Activated CD4-positive, alpha-beta T cell treated with anti-CD3 and anti-CD28 coated beads, Interleukin-2, amount 50 U/mL, for 24 hours (primary cell): ENCODE measurements around the gene GHDC.
"Not testable (repeated sequence)": the region's sequence is repeated elsewhere in the genome, so short reads cannot be mapped to it uniquely, and the experiment has no call there.

ENCODE experiments used
- DNase-seq, 2 donors: peaks; one replicate each; pipeline ENCODE4 v3.0.0-alpha.2; 2020; ENCODE audit warnings: low read depth in 1 of 2, low spot score in 1 of 2

The GHDC gene

DNA sequence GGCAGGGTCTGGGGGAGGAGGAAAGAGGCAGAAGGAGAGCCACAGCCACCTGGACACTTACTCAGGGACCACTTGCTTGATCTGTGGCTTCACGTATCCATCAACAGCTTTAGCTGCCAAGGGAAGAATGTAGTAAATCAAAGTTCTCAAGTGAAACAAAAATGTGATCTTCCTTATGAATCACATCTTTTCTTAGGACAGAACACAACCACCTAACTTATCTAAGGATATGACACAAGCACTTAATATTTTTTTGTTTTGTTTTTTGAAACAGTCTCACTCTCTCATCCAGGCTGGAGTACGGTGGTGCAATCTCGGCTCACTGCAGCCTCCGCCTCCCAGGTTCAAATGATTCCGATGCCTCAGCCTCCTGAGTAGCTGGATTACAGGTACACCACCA lies 8.4 kb upstream of the GHDC start:
- DNase-seq, result no peak

DNA sequence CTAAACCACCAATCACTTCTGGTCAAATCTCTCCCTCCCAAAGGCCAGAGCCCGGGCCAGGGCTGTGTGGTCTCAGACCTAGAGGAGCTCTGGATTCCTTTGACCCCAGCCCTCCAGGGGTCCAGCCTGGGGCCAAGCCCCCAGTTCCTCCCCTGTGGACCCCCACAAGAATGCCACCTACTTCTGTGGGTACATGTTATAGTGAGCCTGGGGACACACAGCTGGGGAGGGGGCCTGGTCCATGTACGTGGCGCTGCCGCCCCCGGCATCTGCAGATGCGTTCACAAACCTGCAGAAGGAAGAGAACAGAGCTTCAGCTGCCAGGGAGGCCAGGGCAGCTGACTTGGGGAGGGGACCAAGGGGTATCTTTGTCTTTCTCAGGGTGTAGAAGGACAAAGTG lies 7.9 kb upstream of the GHDC start:
- no peak for DNase-seq

DNA sequence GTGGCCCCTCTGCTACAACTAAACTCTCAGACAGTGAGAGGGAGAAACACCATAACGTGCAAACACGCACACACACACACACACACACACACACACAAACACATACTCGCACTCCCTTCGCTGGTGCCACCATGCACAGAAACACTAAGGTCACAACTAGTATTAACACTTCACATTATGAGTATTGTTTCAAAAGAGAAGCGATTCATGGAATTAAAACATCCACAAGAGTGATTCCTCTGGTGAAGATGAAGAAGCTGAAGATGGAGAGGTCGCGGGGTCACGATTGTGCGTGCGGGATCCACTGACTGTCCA lies 7.1 kb upstream of the GHDC start:
- no peak for DNase-seq

DNA sequence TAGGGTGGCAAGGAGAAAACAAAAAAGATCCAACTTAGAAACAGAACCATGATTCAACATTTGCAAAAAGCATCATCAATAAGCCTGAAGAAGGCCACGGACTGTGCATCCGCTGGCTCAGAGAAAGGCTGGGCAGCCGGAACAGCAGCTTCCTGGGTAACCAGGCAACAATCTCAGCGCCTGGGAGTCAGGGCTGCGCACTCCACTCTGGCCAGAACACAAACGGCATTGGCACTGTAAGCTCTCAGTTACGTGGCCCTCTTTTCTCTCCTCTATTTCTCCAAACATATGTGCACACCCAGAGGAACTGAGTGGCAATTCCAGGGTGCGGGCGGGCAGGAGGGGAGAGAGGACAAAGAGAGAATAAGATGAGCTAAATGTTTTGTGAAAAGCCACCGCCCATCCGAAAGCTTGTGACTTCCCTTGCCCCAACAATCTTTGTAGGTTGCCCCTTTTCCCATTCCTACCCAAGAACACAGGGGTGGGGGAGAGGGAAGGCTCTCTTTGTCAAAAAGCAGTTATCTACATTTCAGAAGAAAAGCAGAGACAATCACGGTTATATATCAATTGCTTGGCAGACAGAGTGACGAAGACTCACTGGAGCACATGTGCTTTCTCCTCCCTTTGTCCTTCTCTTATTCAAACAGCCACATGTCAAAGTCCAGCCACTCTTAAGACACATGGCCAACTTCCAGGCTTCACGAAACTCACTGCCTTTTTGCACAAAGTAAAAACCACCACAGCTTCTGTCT lies 6.6 kb upstream of the GHDC start:
- no peak for DNase-seq

DNA sequence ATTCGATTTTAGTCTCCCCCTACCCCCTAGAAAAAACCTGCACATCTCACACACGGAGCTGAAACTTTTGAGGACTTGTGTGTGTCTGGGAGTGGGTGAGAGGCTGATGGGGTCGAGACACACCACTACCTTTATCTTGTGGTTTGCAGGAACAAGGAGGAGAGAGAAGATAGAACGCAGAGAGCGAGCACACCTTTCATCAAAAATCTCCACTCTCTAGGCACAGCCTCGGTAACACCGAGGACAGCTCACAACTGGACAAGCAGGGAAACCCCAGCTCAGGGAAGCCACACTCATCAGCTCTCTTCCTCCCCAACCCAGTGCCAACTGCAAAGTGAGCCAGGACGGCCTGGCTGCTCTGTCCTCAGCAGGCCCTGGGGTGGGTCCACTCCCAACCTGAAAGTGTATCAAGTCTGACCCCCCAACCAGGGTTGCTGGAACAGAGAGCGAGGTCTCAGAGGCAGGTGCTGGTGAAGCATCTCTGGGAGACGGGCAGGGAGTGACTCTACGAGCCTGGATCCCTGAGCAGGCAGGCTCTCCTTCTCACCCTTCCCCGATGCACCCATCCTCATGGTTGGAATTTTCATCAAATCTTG lies 5.2 kb upstream of the GHDC start:
- DNase-seq, result no peak

DNA sequence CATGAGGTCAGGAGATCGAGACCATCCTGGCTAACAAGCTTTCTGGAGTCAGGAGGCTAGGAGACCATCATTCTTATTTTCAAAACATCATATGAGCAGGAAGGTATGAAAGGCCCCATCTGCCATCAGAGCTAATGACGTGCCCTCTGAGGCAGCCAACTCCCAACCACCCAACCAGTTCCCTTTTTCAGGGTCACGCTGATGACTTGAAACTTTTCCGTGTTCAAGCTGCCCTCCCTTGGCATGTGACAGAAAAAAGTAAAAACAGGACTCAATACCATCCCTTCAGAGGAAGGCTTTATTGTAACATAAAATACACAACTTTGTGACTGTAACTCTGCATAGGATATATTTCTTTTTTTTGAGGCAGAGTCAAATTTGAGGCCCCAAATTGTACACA lies 4.6 kb upstream of the GHDC start:
- DNase-seq, result no peak

DNA sequence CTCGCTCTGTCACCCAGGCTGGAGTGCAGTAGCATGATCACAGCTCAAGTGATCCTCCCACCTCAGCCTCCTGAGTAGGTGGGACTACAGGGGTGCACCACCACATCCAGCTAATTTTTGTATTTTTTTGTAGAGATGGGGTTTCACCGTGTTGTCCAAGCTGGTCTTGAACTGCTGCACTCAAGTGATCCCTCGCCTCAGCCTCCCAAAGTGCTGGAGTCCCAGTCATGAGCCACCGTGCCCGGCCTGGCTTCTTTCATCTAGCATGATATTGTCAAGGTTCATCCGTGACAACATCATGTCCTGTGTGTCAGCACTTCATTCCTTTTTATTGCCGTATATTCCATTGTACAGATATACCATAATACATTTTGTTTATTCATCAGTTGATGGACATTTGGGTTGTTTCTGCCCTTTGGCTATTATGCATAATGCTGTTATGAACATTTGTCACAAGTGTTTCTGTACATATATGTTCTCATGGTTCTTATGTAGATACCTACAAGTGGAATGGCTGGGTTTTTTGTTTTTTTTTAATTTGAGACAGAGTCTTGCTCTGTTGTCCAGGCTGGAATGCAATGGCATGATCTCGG lies 3.4 kb upstream of the GHDC start:
- DNase-seq, result no peak

DNA sequence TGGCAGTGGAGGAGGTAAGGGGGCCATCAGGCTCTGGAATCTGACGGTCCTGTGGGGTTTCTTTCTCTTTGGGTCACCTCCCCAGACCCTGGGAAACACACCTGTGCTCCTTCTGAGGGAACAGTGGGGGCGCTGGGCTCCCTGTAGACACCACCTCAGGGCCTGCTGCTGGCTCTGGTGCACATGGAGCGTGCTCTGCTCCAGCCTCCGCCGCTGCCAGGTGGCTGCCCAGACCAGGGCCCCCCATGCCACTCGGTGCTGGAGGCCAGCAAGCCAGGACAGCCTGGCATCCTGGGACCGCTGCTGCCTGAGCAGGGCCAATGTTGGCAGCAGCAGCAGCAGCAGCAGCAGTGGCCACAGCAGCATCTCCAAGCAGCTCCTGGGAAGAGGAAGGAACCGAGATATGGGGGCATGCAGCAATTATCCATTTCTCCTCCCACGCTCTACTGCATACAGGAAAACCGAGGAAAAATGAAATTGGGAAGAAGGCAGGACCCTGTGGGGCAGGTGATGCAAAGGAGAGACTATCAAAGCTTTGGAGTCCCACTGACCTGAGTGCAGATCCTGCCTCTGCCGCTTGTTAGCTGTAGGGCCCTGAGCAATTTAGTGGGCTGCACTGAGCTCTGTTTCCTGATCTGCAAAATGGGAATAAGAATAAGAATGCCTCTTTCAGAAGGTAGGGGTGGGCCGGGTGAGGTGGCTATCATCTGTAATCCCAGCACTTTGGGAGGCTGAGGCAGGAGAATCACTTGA lies 902 bp downstream of the GHDC start:
- DNase-seq, result no peak

DNA sequence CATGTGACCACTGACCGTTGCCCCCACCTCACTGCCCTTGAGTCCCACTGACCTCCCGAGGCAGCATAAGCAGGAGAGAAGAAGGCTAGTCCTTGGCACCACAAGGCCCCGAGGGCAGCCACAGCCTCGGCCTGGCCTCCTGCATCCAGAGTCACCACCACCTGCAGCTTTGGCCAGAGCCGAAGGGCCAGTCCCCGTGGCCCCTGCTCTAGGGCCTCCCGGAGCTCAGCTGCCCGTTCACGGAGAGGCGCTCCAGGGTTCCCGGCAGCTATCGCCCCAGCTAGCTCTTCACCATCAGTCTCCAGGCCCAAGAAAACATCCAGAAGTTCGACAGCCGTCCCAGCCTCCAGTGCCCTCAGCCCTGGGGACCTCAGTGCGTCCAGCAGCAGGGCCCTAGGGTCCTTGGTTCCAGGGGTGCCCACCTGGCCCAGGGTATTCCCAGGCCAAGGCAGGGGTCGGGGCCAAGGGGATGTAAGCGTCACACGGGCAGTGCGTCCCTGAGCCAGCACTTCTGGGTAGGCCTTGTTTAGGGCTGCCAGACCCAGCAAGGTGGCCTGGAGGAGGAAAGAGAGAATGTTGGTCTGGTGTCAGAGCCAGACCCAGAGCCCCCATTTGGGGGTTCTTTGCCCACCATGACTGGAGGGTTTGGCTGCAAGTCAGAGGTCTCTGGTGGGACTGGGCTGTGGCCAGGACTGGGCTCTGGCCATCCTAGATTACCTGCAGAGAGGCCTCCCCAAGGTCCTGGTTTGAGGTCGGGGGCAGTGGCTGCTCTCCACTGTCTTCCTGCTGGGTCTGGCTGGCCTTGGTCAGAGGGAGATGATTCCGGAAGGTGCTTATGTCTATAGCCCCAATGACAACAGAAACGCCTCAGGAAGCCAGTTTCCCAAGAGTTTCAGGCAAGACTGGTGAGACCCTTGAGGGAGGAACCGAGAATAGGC lies 1.8 kb downstream of the GHDC start:
- no peak for DNase-seq

DNA sequence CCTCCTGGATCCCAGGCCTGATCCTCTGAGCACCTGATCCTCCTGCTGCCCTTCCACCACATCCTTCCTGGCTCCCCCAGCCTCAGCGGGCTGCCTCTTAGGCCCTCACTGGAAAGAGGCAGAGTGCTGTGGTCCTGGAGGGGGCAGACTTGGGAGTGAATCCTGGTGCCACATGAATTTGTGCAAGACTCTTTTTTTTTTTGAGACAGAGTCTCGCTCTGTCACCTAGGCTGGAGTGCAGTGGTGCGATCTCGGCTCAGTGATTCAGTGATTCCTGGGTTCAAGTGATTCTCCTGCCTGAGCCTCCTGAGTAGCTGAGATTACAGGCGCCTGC lies 3.1 kb downstream of the GHDC start:
- no peak for DNase-seq

DNA sequence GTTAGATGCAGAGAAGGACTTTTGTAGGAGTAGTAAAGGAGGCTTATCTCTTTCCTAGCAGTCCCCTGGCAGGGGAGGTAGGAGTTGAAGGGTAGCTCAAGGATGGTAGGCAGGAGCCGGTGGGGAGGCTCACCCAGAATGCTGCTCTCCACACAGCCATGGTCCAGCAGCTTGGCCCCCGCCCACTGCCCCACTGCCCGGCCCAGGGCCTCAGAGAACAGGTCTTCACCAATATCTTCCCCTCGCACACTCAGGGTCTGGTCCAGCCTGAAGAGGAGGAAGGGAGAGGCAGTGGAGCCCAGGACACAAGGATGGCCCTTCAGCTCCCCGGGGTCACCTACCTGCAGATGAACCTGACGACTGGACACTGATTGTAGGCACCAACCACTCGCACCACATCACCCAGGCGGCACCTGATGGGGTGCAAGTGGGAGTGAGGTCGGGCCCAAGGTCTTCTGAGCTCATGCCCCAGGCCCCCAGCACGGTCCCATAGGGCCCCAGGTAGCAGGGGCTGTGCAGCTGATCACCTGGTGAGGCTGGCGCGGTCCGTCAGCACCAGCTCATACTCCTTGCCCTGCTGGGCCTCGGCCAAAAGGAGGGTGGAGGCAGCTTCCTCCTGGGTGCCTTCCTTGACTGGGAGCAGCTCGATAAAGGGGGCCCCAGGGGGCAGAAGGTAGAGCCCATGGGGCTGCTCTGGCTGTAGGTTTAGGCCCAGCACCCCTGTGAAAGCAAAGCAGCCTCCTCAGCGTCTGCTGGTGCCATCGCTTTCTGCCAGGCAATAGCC lies 3.6 kb downstream of the GHDC start:
- no peak for DNase-seq

DNA sequence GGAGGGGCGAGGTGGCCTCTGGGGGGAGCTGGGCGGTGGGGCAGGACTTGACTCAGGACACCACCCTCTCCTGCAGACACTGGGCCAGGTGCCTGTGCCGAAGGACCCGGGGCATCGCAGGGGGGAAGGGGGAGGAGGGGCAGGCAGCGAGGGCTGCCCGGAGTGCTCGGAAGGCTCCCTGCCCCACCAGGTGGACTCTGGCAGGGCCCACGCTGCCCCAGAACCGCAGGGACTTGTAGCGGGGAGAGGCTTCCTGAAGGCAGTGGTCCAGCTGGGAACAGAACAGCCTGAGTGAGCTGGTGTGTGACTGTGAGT lies 4.7 kb downstream of the GHDC start:
- DNase-seq, result no peak

DNA sequence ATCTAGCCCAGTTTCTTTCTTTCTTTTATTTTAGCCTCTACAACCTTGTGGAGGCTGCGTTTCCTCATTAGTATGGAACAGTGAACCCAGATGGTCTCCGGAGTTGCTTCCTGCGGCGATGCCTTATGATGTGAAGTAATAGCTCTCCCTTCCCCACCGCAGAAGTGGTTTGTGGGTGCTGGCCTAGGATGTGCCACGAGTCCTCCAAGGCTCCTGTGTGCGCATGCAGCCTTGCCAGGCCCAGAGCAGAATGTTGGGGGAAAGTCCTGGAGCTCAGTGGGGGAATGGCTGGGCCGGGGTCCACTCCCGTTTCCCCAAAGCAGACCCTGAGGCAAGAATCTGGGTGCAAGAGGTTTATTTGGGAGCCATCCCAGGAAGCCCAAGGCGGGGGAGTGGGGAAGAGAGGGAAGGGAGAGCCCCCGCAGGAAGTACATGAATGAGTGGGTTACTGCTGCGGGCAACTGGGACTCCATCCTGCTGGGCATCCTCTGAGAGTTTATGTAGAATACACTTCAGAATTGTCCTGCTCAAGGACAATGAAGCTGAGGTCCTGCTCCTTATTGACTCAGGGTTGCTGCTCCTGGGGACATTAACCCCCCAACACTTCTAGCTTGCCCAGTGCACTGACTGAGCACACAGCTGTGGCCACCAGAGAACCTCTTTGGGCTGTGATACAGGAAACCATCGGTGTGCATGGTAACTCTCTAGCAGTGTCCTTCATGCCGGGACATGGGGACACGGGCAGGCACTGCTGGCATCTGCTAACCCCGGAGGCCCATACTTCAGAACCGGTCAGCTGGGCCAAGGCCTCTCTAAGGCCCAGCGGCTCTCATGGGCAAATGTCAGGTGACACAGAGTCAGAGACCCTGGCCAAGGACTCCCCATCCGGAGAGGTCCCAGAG lies 5.3 kb downstream of the GHDC start:
- DNase-seq, result no peak

DNA sequence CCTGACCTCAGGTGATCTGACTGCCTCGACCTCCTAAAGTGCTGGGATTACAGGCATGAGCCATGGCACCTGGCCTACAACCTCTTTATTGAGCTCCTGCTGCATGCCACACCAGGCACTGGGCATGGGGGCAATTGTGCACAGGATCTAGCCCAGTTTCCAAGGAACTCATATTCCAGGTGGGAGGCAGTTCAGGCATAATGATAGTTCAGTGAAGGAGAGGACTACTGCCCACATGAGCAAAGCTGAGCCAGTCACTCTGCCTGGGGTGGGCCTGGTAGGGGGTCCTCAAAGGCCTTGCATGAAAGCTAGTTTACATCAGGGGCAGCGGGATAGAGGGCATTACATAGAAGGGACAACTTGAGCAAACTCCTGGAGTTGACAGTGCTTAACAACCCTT lies 6.5 kb downstream of the GHDC start:
- no peak for DNase-seq

DNA sequence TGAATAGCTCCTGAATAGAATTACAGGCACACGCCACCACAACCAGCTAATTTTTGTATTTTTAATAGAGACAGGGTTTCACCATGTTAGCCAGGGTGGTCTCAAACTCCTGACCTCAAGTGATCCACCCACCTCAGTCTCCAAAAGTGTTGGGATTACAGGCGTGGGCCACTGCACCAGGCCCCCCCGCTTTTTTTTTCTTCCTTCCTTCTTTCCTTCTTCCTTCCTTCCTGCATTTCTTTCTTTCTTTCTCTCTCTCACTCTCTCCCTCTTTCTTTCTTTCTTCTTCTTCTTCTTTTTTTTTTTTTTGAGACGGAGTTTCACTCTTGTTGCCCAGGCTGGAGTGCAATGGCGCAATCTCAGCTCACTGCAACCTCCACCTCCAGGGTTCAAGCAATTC lies 8.1 kb downstream of the GHDC start:
- not testable (repeated sequence) for DNase-seq

DNA sequence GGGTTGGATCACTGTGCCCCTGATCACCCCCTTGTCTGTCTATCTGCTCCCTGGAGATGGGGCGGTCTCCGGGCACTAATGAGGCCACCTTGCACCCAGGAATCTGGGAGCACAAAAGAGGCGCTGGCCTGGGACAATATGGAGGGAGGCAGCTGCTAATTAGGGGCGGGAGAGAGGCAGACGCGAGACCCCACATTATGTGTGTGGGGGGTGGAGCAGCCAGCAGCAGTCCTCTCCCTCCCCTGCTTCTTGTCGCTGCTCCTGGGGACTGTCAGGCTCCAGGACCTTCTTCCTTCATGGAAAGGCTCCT lies 8.7 kb downstream of the GHDC start:
- DNase-seq, result no peak

DNA sequence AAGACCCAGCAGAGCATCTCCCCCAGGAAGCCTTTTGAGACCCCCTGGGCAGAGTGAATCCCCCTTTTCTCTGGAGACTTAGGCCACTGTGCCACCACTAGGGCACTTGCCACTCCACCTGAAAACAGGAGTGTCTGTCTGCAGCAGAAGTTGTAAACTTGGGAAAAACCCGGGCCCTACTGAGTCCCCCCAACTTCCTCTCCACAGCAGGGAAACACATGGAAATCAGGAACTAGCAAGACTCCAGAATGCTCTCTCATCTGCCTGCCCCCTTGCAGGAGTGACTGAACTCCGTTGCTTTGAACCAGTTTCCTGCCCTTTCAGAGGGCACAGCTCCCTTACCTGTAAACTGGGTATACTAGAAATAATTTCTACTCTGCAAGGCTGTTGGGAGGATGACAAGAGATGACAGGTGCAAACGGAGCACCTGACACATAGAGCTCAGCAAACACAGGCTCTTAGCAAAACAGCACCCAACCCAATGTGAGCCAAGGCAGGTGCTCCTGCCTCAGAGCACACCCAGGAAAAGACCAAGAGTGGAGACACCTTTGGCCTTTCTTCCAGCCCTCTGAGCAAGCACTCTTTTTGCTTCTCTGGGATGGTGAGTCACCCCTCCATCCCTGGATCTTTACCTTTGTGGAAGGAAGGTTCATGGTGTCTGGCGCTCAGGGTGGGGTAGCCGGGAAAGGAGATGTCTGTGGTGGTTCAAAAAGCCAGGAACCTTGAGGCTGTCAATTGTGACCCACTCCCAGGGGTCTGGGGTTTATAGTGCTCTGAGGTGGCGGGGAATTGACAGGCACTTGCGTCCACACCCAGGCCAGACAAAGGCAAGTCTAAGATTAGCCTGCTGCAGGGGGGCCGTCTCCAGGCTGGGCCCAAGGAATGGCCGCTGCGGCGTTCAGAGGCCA lies 9.3 kb downstream of the GHDC start, which contains the start of gene HCRT:
HCRT (minus strand) TSS at position 740 of the 908 bp plus-strand sequence; CDS start at position 653, 87 bp downstream.
- DNase-seq, result no peak
